Muscle of leg (tissue), 11 donors: ENCODE results near the gene CCSER1. TPM values are rescaled to one million over a fixed set of nuclear protein-coding genes. Genes with fewer than 3 reads are reported as not detected.

Source experiments
- DNase-seq: peaks from one replicate; pipeline ENCODE4 v3.0.0; 2013
- H3K27ac ChIP-seq: one replicate; pipeline ENCODE4 v1.5.1; 2013; ENCODE audit warnings: mild to moderate bottlenecking, low read length, control low read depth
- H3K27me3 ChIP-seq: one replicate; pipeline ENCODE4 v1.6.1; 2013; ENCODE audit warnings: low read length; ENCODE audit not compliant: control insufficient read depth, insufficient read depth
- H3K36me3 ChIP-seq: one replicate; pipeline ENCODE4 v1.6.1; 2013; ENCODE audit warnings: low read length; ENCODE audit not compliant: control insufficient read depth, insufficient read depth
- H3K4me1 ChIP-seq: one replicate; pipeline ENCODE4 v1.6.1; 2013; ENCODE audit warnings: low read length; ENCODE audit not compliant: control insufficient read depth, insufficient read depth
- H3K4me3 ChIP-seq: one replicate; pipeline ENCODE4 v1.5.1; 2013; ENCODE audit warnings: low read length, control low read depth
- H3K9me3 ChIP-seq: replicated peaks from 2 replicates; pipeline ENCODE4 v1.6.1; 2013; ENCODE audit warnings: low read depth, low read length; ENCODE audit not compliant: control insufficient read depth
- WGBS: methylation state at CpG from one replicate; pipeline ENCODE4 v1.1.5; 2013; ENCODE audit warnings: missing lambda C conversion rate; ENCODE audit not compliant: insufficient coverage; 5-methylcytosine and 5-hydroxymethylcytosine counted together
- polyA plus RNA-seq, 8 donors: library from polyadenylated mRNA; unstranded; fragments of 120-200 nt; gene quantifications; one replicate each; pipeline versions ENCODE4 v1.2.1 to v1.2.3, GENCODE V29; 2013; ENCODE audit warnings: inconsistent platforms in 1 of 8, low replicate concordance in 1 of 8; ENCODE audit not compliant: insufficient read length in 8 of 8, insufficient read depth in 1 of 8
- total RNA-seq: library from RNA; stranded (reverse); fragments of 120-200 nt; gene quantifications from one replicate; pipeline ENCODE4 v1.2.4, GENCODE V29; 2013

CCSER1 gene
- total and polyA plus RNA-seq, 9 donors = 0.26 to 1.2 (median 0.41) TPM

GRCh38 chr4:91519155-91519554, 1392.0 kb downstream of the CCSER1 start:
- H3K36me3 ChIP-seq = no peaks in the 10 kb centered on the region
- H3K4me1 ChIP-seq = no peaks in the 10 kb centered on the region
- no peak overlapping the region for H3K4me3 ChIP-seq
- no peak for DNase-seq
- no peak overlapping the region for H3K27ac ChIP-seq
- H3K27me3 ChIP-seq = no peaks in the 10 kb centered on the region
- WGBS = 90% methylated on average over 6 of the region's 6 CpGs
- H3K9me3 ChIP-seq = peaks cover 4% of the 10 kb centered on the region

GRCh38 chr4:91525621-91526020, 1398.4 kb downstream of the CCSER1 start:
- no CpG with 5 or more reads among the region's 1 CpG for WGBS
- Histone ChIP-seq H3K27ac (no peak overlapping the region), H3K4me3 (no peak overlapping the region), H3K27me3 (no peaks in the 10 kb centered on the region), H3K36me3 (no peaks in the 10 kb centered on the region), H3K4me1 (no peaks in the 10 kb centered on the region), H3K9me3 (no peaks in the 10 kb centered on the region)
- DNase-seq = no peak

GRCh38 chr4:91527056-91527455, 1399.9 kb downstream of the CCSER1 start:
- peak; percentile 5 for DNase-seq
- Histone ChIP-seq H3K27me3 (no peaks in the 10 kb centered on the region), H3K27ac (no peak overlapping the region), H3K9me3 (no peaks in the 10 kb centered on the region), H3K36me3 (no peaks in the 10 kb centered on the region), H3K4me1 (no peaks in the 10 kb centered on the region), H3K4me3 (no peak overlapping the region)

- no CpG with 5 or more reads among the region's 1 CpG for WGBS
- DNase-seq = no peak
- peaks cover 13% of the 10 kb centered on the region for H3K9me3 ChIP-seq
- no peak overlapping the region for H3K4me3 ChIP-seq
- H3K4me1 ChIP-seq = no peaks in the 10 kb centered on the region
- H3K27ac ChIP-seq = no peak overlapping the region
- H3K36me3 ChIP-seq = no peaks in the 10 kb centered on the region
- H3K27me3 ChIP-seq = no peaks in the 10 kb centered on the region
Measured at GRCh38 chr4:91567594-91567993, 1440.4 kb downstream of the CCSER1 start.

- no peaks in the 10 kb centered on the region for H3K36me3 ChIP-seq
- no peaks in the 10 kb centered on the region for H3K9me3 ChIP-seq
- DNase-seq = no peak
- no peaks in the 10 kb centered on the region for H3K27me3 ChIP-seq
- H3K4me1 ChIP-seq = no peaks in the 10 kb centered on the region
- no peak overlapping the region for H3K27ac ChIP-seq
- H3K4me3 ChIP-seq = no peak overlapping the region
Measured at GRCh38 chr4:91577864-91578263, 1450.7 kb downstream of the CCSER1 start.

- Histone ChIP-seq H3K4me1 (no peaks in the 10 kb centered on the region), H3K9me3 (no peaks in the 10 kb centered on the region), H3K4me3 (no peak overlapping the region), H3K27ac (no peak overlapping the region), H3K36me3 (no peaks in the 10 kb centered on the region), H3K27me3 (no peaks in the 10 kb centered on the region)
- DNase-seq = no peak
- no CpG with 5 or more reads among the region's 3 CpGs for WGBS
Measured at GRCh38 chr4:91590260-91590659, 1463.1 kb downstream of the CCSER1 start.

GRCh38 chr4:91592125-91592524, 1464.9 kb downstream of the CCSER1 start:
- no peak overlapping the region for H3K27ac ChIP-seq
- no peaks in the 10 kb centered on the region for H3K27me3 ChIP-seq
- H3K4me1 ChIP-seq = no peaks in the 10 kb centered on the region
- DNase-seq = no peak
- 83% methylated on average over 1 of the region's 4 CpGs for WGBS
- no peaks in the 10 kb centered on the region for H3K36me3 ChIP-seq
- no peaks in the 10 kb centered on the region for H3K9me3 ChIP-seq
- H3K4me3 ChIP-seq = no peak overlapping the region

- Histone ChIP-seq H3K27ac (no peak overlapping the region), H3K9me3 (no peaks in the 10 kb centered on the region), H3K27me3 (no peaks in the 10 kb centered on the region), H3K36me3 (no peaks in the 10 kb centered on the region), H3K4me1 (no peaks in the 10 kb centered on the region), H3K4me3 (no peak overlapping the region)
- no peak for DNase-seq
- WGBS = no CpG with 5 or more reads among the region's 2 CpGs
Measured at GRCh38 chr4:91596718-91597117, 1469.5 kb downstream of the CCSER1 start.

GRCh38 chr4:91598696-91599095, 1471.5 kb downstream of the CCSER1 start:
- no peaks in the 10 kb centered on the region for H3K9me3 ChIP-seq
- no peak overlapping the region for H3K27ac ChIP-seq
- 72% methylated on average over 4 of the region's 8 CpGs for WGBS
- H3K4me1 ChIP-seq = no peaks in the 10 kb centered on the region
- no peak for DNase-seq
- H3K27me3 ChIP-seq = no peaks in the 10 kb centered on the region
- H3K36me3 ChIP-seq = no peaks in the 10 kb centered on the region
- no peak overlapping the region for H3K4me3 ChIP-seq

- no peak for DNase-seq
- no peaks in the 10 kb centered on the region for H3K36me3 ChIP-seq
- no peaks in the 10 kb centered on the region for H3K9me3 ChIP-seq
- H3K27me3 ChIP-seq = no peaks in the 10 kb centered on the region
- H3K4me3 ChIP-seq = no peak overlapping the region
- no CpG with 5 or more reads among the region's 1 CpG for WGBS
- no peaks in the 10 kb centered on the region for H3K4me1 ChIP-seq
- no peak overlapping the region for H3K27ac ChIP-seq
Measured at GRCh38 chr4:91600301-91600700, 1473.1 kb downstream of the CCSER1 start.

GRCh38 chr4:91601401-91601800, 1474.2 kb downstream of the CCSER1 start:
- H3K4me1 ChIP-seq = no peaks in the 10 kb centered on the region
- DNase-seq = no peak
- no peak overlapping the region for H3K27ac ChIP-seq
- no peak overlapping the region for H3K4me3 ChIP-seq
- no peaks in the 10 kb centered on the region for H3K27me3 ChIP-seq
- whole genome bisulfite sequencing = no CpG with 5 or more reads among the region's 1 CpG
- no peaks in the 10 kb centered on the region for H3K36me3 ChIP-seq
- H3K9me3 ChIP-seq = no peaks in the 10 kb centered on the region
